Activated effector memory CD4-positive, alpha-beta T cell treated with Interleukin-2 at 50 U/mL for 16 hours (primary cell): ENCODE measurements around the gene ASB4.

Experiments used
- DNase-seq: peaks from one replicate; pipeline ENCODE4 v3.0.0-alpha.2; 2020

Gene ASB4

GRCh38 chr7:95556777-95557176 lies 71.0 kb downstream of the ASB4 start:
- DNase-seq = no peak

- DNase-seq = no peak
Measured at GRCh38 chr7:95558864-95559263, 73.1 kb downstream of the ASB4 start.

- no peak for DNase-seq
Measured at GRCh38 chr7:95560674-95561073, 74.9 kb downstream of the ASB4 start.

- DNase-seq = no peak
Measured at GRCh38 chr7:95569720-95570119, 84.0 kb downstream of the ASB4 start.

GRCh38 chr7:95577137-95577536 lies 91.4 kb downstream of the ASB4 start:
- no peak for DNase-seq

GRCh38 chr7:95578299-95578855 lies 92.6 kb downstream of the ASB4 start:
- no peak for DNase-seq

- no peak for DNase-seq
Measured at GRCh38 chr7:95579318-95579717, 93.6 kb downstream of the ASB4 start.

- no peak for DNase-seq
Measured at GRCh38 chr7:95581467-95581866, 95.7 kb downstream of the ASB4 start.

GRCh38 chr7:95582578-95583293 lies 97.0 kb downstream of the ASB4 start:
- no peak for DNase-seq

- no peak for DNase-seq
Measured at GRCh38 chr7:95583834-95584621, 98.3 kb downstream of the ASB4 start.

GRCh38 chr7:95584769-95585425 lies 99.2 kb downstream of the ASB4 start:
- DNase-seq = no peak

GRCh38 chr7:95585426-95585789 lies 99.7 kb downstream of the ASB4 start:
- DNase-seq = no peak

GRCh38 chr7:95586951-95587301 lies 101.2 kb downstream of the ASB4 start:
- no peak for DNase-seq

- no peak for DNase-seq
Measured at GRCh38 chr7:95589031-95589430, 103.3 kb downstream of the ASB4 start.

GRCh38 chr7:95589766-95590165 lies 104.0 kb downstream of the ASB4 start:
- DNase-seq = no peak
